ENCODE measurements around the gene JAK1.

- TF ChIP-seq RFX5 (IDR thresholded peaks at IDR 0.05) (no peak), CEBPB (IDR thresholded peaks at IDR 0.05) (no peak), POLR2AphosphoS2 (conservative IDR thresholded peaks at IDR 0.05; ENCODE audit: low read length) (no peak), EP300 (IDR thresholded peaks at IDR 0.05) (no peak), KDM1A (IDR thresholded peaks at IDR 0.05; ENCODE audit: low read depth) (no peak), FOXS1 (CRISPR knock-in tag; IDR thresholded peaks at IDR 0.05) (no peak), MAX (IDR thresholded peaks at IDR 0.05) (no peak), SMC3 (IDR thresholded peaks at IDR 0.05) (no peak), PBX3 (IDR thresholded peaks at IDR 0.05) (no peak)
- TF ChIP-seq, protein P1, sequence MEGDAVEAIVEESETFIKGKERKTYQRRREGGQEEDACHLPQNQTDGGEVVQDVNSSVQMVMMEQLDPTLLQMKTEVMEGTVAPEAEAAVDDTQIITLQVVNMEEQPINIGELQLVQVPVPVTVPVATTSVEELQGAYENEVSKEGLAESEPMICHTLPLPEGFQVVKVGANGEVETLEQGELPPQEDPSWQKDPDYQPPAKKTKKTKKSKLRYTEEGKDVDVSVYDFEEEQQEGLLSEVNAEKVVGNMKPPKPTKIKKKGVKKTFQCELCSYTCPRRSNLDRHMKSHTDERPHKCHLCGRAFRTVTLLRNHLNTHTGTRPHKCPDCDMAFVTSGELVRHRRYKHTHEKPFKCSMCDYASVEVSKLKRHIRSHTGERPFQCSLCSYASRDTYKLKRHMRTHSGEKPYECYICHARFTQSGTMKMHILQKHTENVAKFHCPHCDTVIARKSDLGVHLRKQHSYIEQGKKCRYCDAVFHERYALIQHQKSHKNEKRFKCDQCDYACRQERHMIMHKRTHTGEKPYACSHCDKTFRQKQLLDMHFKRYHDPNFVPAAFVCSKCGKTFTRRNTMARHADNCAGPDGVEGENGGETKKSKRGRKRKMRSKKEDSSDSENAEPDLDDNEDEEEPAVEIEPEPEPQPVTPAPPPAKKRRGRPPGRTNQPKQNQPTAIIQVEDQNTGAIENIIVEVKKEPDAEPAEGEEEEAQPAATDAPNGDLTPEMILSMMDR (IDR thresholded peaks at IDR 0.05): no peak
Observed at GRCh38 chr1:64893921-64894320, 72.4 kb downstream of the JAK1 start.
